ENCODE measurements around the gene KRT13.

DNA sequence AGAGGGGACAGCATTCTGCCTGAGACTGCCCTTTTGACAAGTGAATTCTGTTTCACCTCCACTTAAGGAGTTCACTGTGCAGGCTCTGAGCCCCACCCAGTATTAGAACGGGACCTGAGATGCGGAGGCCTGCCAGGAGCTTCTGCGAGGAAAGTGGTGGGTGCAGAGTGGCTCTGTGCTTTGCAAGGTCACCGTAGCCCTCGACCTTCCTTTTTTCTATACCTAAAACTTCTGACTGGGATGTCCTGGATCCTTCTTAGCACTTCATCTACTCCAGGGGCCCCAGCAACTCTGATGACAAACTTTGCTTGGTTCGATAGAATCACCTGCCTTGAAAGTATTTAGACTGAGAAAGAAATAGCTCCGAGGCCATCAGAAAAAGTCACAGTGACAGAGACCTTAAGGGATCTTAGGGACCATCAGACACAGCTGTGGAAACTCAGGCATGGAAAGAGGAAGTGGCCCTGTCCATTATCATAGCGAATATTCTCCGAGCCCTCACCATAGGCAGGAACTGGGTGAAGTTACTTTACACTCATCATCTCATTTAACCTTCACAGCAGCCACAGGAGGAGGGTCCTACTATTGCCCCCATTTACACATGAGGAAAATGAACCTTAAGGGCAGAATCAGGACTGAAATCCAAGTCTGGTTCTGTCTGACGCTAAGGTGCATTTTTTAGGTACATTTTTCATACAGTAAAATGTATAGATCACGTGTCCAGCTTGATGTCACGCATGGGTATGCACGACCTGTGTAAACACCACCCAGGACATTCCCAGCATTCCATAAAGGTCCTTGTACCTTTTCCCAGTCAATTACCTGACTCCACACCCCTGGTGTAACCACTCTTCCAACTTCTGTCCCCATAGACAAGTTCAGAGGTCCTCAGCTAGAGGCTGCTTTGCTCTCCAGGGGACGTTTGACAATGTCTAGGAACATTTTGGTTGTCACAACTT is 676 bp upstream of the KRT13 start:
- TF ChIP-seq, protein P1, sequence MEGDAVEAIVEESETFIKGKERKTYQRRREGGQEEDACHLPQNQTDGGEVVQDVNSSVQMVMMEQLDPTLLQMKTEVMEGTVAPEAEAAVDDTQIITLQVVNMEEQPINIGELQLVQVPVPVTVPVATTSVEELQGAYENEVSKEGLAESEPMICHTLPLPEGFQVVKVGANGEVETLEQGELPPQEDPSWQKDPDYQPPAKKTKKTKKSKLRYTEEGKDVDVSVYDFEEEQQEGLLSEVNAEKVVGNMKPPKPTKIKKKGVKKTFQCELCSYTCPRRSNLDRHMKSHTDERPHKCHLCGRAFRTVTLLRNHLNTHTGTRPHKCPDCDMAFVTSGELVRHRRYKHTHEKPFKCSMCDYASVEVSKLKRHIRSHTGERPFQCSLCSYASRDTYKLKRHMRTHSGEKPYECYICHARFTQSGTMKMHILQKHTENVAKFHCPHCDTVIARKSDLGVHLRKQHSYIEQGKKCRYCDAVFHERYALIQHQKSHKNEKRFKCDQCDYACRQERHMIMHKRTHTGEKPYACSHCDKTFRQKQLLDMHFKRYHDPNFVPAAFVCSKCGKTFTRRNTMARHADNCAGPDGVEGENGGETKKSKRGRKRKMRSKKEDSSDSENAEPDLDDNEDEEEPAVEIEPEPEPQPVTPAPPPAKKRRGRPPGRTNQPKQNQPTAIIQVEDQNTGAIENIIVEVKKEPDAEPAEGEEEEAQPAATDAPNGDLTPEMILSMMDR (conservative IDR thresholded peaks at IDR 0.05 in 1 of 2, IDR thresholded peaks at IDR 0.05 in 1 of 2; ENCODE audit: low read depth in 1 of 2, low read length in 2 of 2), result no peak
- no peak for TF ChIP-seq EZH2 (IDR thresholded peaks at IDR 0.05; ENCODE audit: low read length, missing control alignments)

Data from fibroblast of lung (primary cell).